Sigmoid colon (tissue), 7 donors: Measurements from ENCODE around the gene STARD9. TPM values are rescaled to one million over a fixed set of nuclear protein-coding genes. Genes with fewer than 3 reads are reported as not detected.

Experiments used
- DNase-seq: peaks from one replicate; pipeline ENCODE4 v3.0.0-alpha.2; 2019
- H3K27ac ChIP-seq, 4 donors: fragments of 200-600 bp; sonication (generic); one replicate each; pipeline ENCODE4 v1.5.1; 2016 to 2019; ENCODE audit warnings: mild to moderate bottlenecking in 1 of 4
- H3K27me3 ChIP-seq, 3 donors: fragments of 200-600 bp; sonication (generic); one replicate each; pipeline ENCODE4 v1.5.1; 2019; ENCODE audit warnings: mild to moderate bottlenecking in 1 of 3
- H3K36me3 ChIP-seq, 4 donors: fragments of 200-600 bp; sonication (generic); one replicate each; pipeline ENCODE4 v1.5.1; 2016 to 2019
- H3K4me1 ChIP-seq, 4 donors: fragments of 200-600 bp; sonication (generic); one replicate each; pipeline ENCODE4 v1.5.1; 2017 to 2019
- H3K4me3 ChIP-seq, 4 donors: fragments of 200-600 bp; sonication (generic); one replicate each; pipeline ENCODE4 v1.5.1; 2017 to 2019; ENCODE audit warnings: mild to moderate bottlenecking in 2 of 4, moderate library complexity in 1 of 4
- H3K9me3 ChIP-seq, 4 donors: fragments of 200-600 bp in 3 of 4; sonication (generic) in 3 of 4; one replicate each; pipeline versions ENCODE4 v1.5.1 to v1.6.1; 2013 to 2019
- EP300 ChIP-seq, 4 donors: sonication (generic); formaldehyde crosslinking; IDR thresholded peaks; one replicate each; pipeline ENCODE4 v1.6.1; 2017; ENCODE audit warnings: antibody characterized with exemption in 4 of 4
- POLR2A ChIP-seq, 2 donors: fragments of 450-650 bp; IDR thresholded peaks; one replicate each; pipeline ENCODE4 v1.6.1; 2016; ENCODE audit warnings: antibody characterized with exemption in 2 of 2, mild to moderate bottlenecking in 2 of 2, moderate library complexity in 2 of 2
- POLR2AphosphoS5 ChIP-seq, 4 donors: sonication (generic); formaldehyde crosslinking; IDR thresholded peaks; one replicate each; pipeline ENCODE4 v1.6.1; 2017; ENCODE audit warnings: antibody characterized with exemption in 4 of 4
- WGBS, 2 donors: extraction: QIAGEN DNeasy Blood & Tissue Kit; methylation state at CpG; one replicate each; pipeline ENCODE4 v1.1.7; 2013; 5-methylcytosine and 5-hydroxymethylcytosine counted together
- intact Hi-C: fragments of 100-400 bp; cut with DNase I; formaldehyde crosslinking; loops from one replicate; pipeline ENCODE4 v1.15.1; 2023
- polyA plus RNA-seq, 3 donors: library from polyadenylated mRNA; stranded (reverse); fragments of 200-250 nt; gene quantifications; one replicate each; pipeline ENCODE4 v1.2.3, GENCODE V29; 2013
- total RNA-seq, 4 donors: library from RNA; depleted of rRNA; stranded (reverse); fragments of >200 nt; gene quantifications; one replicate each; pipeline ENCODE4 v1.1.0, GENCODE V29; 2016
- TF ChIP-seq, protein P1 (sequence below), 4 experiments: fragments of 450-650 bp in 3 of 4; fragments of 200-600 bp in 1 of 4; IDR thresholded peaks; one replicate each; pipeline ENCODE4 v1.5.1; 2016 to 2019; ENCODE audit warnings: antibody characterized with exemption in 4 of 4, mild to moderate bottlenecking in 3 of 4, moderate library complexity in 2 of 4
- donor health status: healthy with polysubstance abuse.
- donor health status: Bipolar disorder and iron deficiency.
- donor health status: healthy.

STARD9 gene
- total and polyA plus RNA-seq, 7 donors = 0.60 to 125 (median 36.4) TPM

DNA sequence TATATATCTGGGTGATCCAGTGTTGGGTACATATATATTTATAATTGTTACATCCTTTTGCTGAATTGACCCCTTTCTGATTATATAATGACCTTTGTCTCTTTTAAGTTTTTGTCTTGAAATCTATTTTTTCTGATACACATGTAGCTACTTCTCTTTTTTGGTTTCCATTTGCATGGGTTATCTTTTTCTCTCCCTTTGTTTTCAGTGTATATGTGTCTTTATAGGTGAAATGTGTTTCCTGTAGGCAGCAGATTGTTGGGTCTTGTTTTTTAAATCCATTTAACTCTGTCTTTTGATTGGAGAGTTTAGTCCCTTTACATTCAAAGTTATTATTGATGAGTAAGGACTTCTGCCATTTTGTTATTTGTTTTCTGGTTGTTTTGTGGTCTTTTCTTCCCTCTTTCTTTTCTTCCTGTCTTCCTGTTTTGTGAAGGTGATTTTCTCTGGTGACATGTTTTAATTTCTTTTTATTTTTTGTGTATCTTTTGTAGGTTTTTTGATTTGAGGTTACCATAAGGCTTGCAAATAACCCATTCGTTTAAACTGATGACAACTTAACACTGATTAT is 56.8 kb downstream of the STARD9 start:
- H3K4me1 ChIP-seq = peaks cover 0 to 3% (median 0%) of the 10 kb centered on the region in 4 donors
- no peak for DNase-seq
- 84 to 92% methylated on average over 1 of the region's 1 CpG for WGBS, 2 donors
- intact Hi-C loops = loop anchor here (5.0 kb wide), 1 partner anchor 35 kb away; no protein-coding TSS in a partner anchor
- H3K27ac ChIP-seq = no peak overlapping the region
- H3K36me3 ChIP-seq = peaks cover 7 to 24% (median 11%) of the 10 kb centered on the region in 4 donors
- H3K9me3 ChIP-seq = no peaks in the 10 kb centered on the region
- TF ChIP-seq POLR2AphosphoS5 (IDR thresholded peaks at IDR 0.05) (no peak), EP300 (IDR thresholded peaks at IDR 0.05) (no peak), POLR2A (IDR thresholded peaks at IDR 0.05) (no peak)
- TF ChIP-seq, protein P1, sequence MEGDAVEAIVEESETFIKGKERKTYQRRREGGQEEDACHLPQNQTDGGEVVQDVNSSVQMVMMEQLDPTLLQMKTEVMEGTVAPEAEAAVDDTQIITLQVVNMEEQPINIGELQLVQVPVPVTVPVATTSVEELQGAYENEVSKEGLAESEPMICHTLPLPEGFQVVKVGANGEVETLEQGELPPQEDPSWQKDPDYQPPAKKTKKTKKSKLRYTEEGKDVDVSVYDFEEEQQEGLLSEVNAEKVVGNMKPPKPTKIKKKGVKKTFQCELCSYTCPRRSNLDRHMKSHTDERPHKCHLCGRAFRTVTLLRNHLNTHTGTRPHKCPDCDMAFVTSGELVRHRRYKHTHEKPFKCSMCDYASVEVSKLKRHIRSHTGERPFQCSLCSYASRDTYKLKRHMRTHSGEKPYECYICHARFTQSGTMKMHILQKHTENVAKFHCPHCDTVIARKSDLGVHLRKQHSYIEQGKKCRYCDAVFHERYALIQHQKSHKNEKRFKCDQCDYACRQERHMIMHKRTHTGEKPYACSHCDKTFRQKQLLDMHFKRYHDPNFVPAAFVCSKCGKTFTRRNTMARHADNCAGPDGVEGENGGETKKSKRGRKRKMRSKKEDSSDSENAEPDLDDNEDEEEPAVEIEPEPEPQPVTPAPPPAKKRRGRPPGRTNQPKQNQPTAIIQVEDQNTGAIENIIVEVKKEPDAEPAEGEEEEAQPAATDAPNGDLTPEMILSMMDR (IDR thresholded peaks at IDR 0.05) = no peak
- H3K27me3 ChIP-seq = no peaks in the 10 kb centered on the region
- no peak overlapping the region for H3K4me3 ChIP-seq

GRCh38 chr15:42640109-42640508 is 64.7 kb downstream of the STARD9 start:
- Histone ChIP-seq H3K36me3 (peaks cover 28 to 83% (median 37%) of the 10 kb centered on the region in 4 donors), H3K27ac (no peak overlapping the region), H3K9me3 (no peaks in the 10 kb centered on the region), H3K4me1 (no peaks in the 10 kb centered on the region), H3K27me3 (no peaks in the 10 kb centered on the region), H3K4me3 (no peak overlapping the region)
- intact Hi-C loops = no loop called here
- TF ChIP-seq EP300 (IDR thresholded peaks at IDR 0.05) = no peak
- TF ChIP-seq POLR2A (IDR thresholded peaks at IDR 0.05) = no peak
- TF ChIP-seq, protein P1 (IDR thresholded peaks at IDR 0.05) = no peak
- no peak for TF ChIP-seq POLR2AphosphoS5 (IDR thresholded peaks at IDR 0.05)
- DNase-seq = no peak
- WGBS, 2 donors = 97 to 98% methylated on average over 4 of the region's 4 CpGs

- intact Hi-C loops = loop anchor here (2.0 to 5.0 kb wide), 2 partner anchors 73 to 102 kb away; partner anchors contain the start of genes HAUS2, LRRC57 and STARD9
- Histone ChIP-seq H3K9me3 (no peaks in the 10 kb centered on the region), H3K27me3 (no peaks in the 10 kb centered on the region), H3K27ac (peak overlapping the region in 2 of 4 donors; percentile 6 to 41), H3K4me3 (no peak overlapping the region), H3K4me1 (peaks cover 0 to 8% (median 5%) of the 10 kb centered on the region in 4 donors), H3K36me3 (peaks cover 0 to 43% (median 14%) of the 10 kb centered on the region in 4 donors)
- no peak for TF ChIP-seq POLR2A (IDR thresholded peaks at IDR 0.05)
- TF ChIP-seq, protein P1 (IDR thresholded peaks at IDR 0.05) = peak; percentile 70 to 83 (median 74)
- TF ChIP-seq POLR2AphosphoS5 (IDR thresholded peaks at IDR 0.05) = peak in 2 of 4 donors; percentile 36 to 38
- no peak for TF ChIP-seq EP300 (IDR thresholded peaks at IDR 0.05)
- peak; percentile 77 for DNase-seq
- WGBS, 2 donors = 50 to 59% methylated on average over 5 of the region's 5 CpGs
Measured at GRCh38 chr15:42650208-42651066, 75.0 kb downstream of the STARD9 start.

DNA sequence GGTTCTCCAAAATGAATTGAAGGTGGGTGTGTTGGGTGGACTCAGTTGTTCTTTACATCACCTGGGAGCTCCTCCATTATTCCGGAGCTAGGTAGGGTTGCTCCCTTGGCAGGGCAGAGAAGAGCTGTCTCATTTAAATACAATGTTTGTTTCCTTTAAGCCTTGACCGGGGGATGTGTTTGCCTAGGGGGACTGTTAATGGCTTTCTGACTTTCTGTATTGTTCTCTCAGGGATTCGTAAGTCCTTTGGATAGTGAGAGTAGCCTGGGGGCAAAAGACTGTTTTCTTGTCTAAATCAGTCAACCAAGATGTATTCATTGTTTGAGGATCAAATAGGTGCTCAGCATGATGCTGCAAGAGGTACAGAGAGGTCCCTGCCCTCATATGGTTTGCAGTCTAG is 90.4 kb downstream of the STARD9 start:
- TF ChIP-seq POLR2A (IDR thresholded peaks at IDR 0.05) = no peak
- TF ChIP-seq, protein P1 (IDR thresholded peaks at IDR 0.05) = no peak
- TF ChIP-seq EP300 (IDR thresholded peaks at IDR 0.05) = no peak
- TF ChIP-seq POLR2AphosphoS5 (IDR thresholded peaks at IDR 0.05) = no peak
- Histone ChIP-seq H3K4me3 (no peak overlapping the region), H3K4me1 (no peaks in the 10 kb centered on the region), H3K36me3 (peaks cover 19 to 98% (median 46%) of the 10 kb centered on the region in 4 donors), H3K27ac (no peak overlapping the region), H3K9me3 (no peaks in the 10 kb centered on the region), H3K27me3 (no peaks in the 10 kb centered on the region)
- WGBS, 2 donors = 93 to 95% methylated on average over 3 of the region's 3 CpGs
- no peak for DNase-seq
- intact Hi-C loops = no loop called here
